Measurements from ENCODE around the gene NR6A1.

- no peak for TF ChIP-seq POLR2A (IDR thresholded peaks at IDR 0.05; ENCODE audit: low read length)
- TF ChIP-seq GATA1 (IDR thresholded peaks at IDR 0.05; ENCODE audit: low read depth, low read length): no peak
Measured at GRCh38 chr9:124598048-124598447, 173.1 kb downstream of the NR6A1 start.
